Body of pancreas (tissue), 4 donors: ENCODE measurements around the gene CES5A. TPM values are rescaled to one million over a fixed set of nuclear protein-coding genes. Genes with fewer than 3 reads are reported as not detected.
"Not testable (repeated sequence)": the region's sequence is repeated elsewhere in the genome, so short reads cannot be mapped to it uniquely, and the experiment has no call there.

ENCODE experiments used
- ATAC-seq: fragments of 150-250 bp; one replicate; pipeline ENCODE4 v1.9.1; 2016
- DNase-seq, 4 donors: peaks; one replicate each; pipeline ENCODE4 v3.0.0-alpha.2; 2019
- H3K27ac ChIP-seq, 4 donors: fragments of 200-600 bp; sonication (generic); 1 replicate in 3 of 4; 2 replicates in 1 of 4; pipeline versions ENCODE4 v1.5.1 to v1.6.1; 2016 to 2019; ENCODE audit warnings: mild to moderate bottlenecking in 1 of 4, mixed read lengths in 1 of 4, moderate library complexity in 1 of 4
- H3K27me3 ChIP-seq, 2 donors: fragments of 200-600 bp; sonication (generic); one replicate each; pipeline ENCODE4 v1.6.0; 2016; ENCODE audit warnings: mild to moderate bottlenecking in 1 of 2
- H3K36me3 ChIP-seq, 2 donors: fragments of 200-600 bp; sonication (generic); replicated peaks in 1 of 2; 2 replicates each; pipeline ENCODE4 v1.5.1; 2016; ENCODE audit warnings: low read depth in 2 of 2; ENCODE audit not compliant: insufficient read depth in 1 of 2
- H3K4me1 ChIP-seq: fragments of 200-600 bp; sonication (generic); one replicate; pipeline ENCODE4 v1.6.0; 2016
- H3K4me3 ChIP-seq, 2 donors: fragments of 200-600 bp; sonication (generic); 1 replicate in 1 of 2; 2 replicates in 1 of 2; pipeline ENCODE4 v1.5.1; 2016 to 2019
- H3K9me3 ChIP-seq, 3 donors: fragments of 200-600 bp; sonication (generic); 1 replicate in 2 of 3; 2 replicates in 1 of 3; pipeline ENCODE4 v1.5.1; 2016
- CTCF ChIP-seq, 7 experiments: fragments of 450-650 bp in 4 of 7; fragments of 200-600 bp in 3 of 7; sonication (generic) in 3 of 7; IDR thresholded peaks; one replicate each; pipeline ENCODE4 v1.5.1; 2016 to 2019; ENCODE audit warnings: antibody characterized with exemption in 7 of 7
- POLR2A ChIP-seq, 3 donors: fragments of 450-650 bp; IDR thresholded peaks; one replicate each; pipeline ENCODE4 v1.6.1; 2016; ENCODE audit warnings: antibody characterized with exemption in 3 of 3, mild to moderate bottlenecking in 2 of 3
- WGBS, 2 donors: methylation state at CpG; one replicate each; pipeline ENCODE4 v1.1.5; 2017; 5-methylcytosine and 5-hydroxymethylcytosine counted together
- intact Hi-C: fragments of 100-400 bp; cut with DNase I; formaldehyde crosslinking; loops from one replicate; pipeline ENCODE4 v1.15.1; 2023
- total RNA-seq, 2 donors: library from RNA; depleted of rRNA; stranded (reverse); fragments of >200 nt; gene quantifications; one replicate each; pipeline ENCODE4 v1.1.0, GENCODE V29; 2016

Gene CES5A
- total RNA-seq, 2 donors from 2014 or later: not detected

- WGBS, 2 donors: 41 to 50% methylated on average over 6 of the region's 6 CpGs
- H3K27ac ChIP-seq: no peak overlapping the region
- no peak for DNase-seq
- H3K36me3 ChIP-seq: no peaks in the 10 kb centered on the region
- TF ChIP-seq CTCF (IDR thresholded peaks at IDR 0.05) (no peak), POLR2A (IDR thresholded peaks at IDR 0.05) (no peak)
- H3K9me3 ChIP-seq: no peaks in the 10 kb centered on the region
- intact Hi-C loops: no loop called here
- no peak for ATAC-seq
- no peak overlapping the region for H3K4me3 ChIP-seq
- no peaks in the 10 kb centered on the region for H3K4me1 ChIP-seq
- no peaks in the 10 kb centered on the region for H3K27me3 ChIP-seq
These were observed 39.2 kb upstream of the CES5A start for GRCh38 chr16:55914383-55914782.

- Histone ChIP-seq H3K27me3 (no peaks in the 10 kb centered on the region), H3K4me1 (no peaks in the 10 kb centered on the region), H3K4me3 (no peak overlapping the region), H3K27ac (no peak overlapping the region), H3K36me3 (no peaks in the 10 kb centered on the region), H3K9me3 (no peaks in the 10 kb centered on the region)
- DNase-seq (peak in 2 of 4 donors; percentile 16 to 20), ATAC-seq (no peak)
- intact Hi-C loops: no loop called here
- 32 to 40% methylated on average over 2 of the region's 2 CpGs for WGBS, 2 donors
- TF ChIP-seq POLR2A (IDR thresholded peaks at IDR 0.05) (no peak), CTCF (IDR thresholded peaks at IDR 0.05) (no peak)
These were observed 38.5 kb upstream of the CES5A start for GRCh38 chr16:55913716-55914115.

GRCh38 chr16:55913121-55913520, 37.9 kb upstream of the CES5A start:
- DNase-seq, H3K9me3 ChIP-seq, ATAC-seq, intact Hi-C loops, H3K36me3 ChIP-seq, H3K27ac ChIP-seq, H3K4me3 ChIP-seq, H3K4me1 ChIP-seq, H3K27me3 ChIP-seq: not testable (repeated sequence)
- WGBS, 2 donors: 18 to 34% methylated on average over 2 of the region's 2 CpGs

GRCh38 chr16:55912022-55912421, 36.8 kb upstream of the CES5A start:
- Histone ChIP-seq H3K27me3 (no peaks in the 10 kb centered on the region), H3K36me3 (no peaks in the 10 kb centered on the region), H3K27ac (no peak overlapping the region), H3K9me3 (no peaks in the 10 kb centered on the region), H3K4me3 (no peak overlapping the region), H3K4me1 (no peaks in the 10 kb centered on the region)
- DNase-seq (peak in 3 of 4 donors; percentile 20 to 35 (median 29)), ATAC-seq (no peak)
- intact Hi-C loops: no loop called here
- TF ChIP-seq POLR2A (IDR thresholded peaks at IDR 0.05) (no peak), CTCF (IDR thresholded peaks at IDR 0.05) (no peak)
- 65 to 70% methylated on average over 7 to 9 of the region's 9 CpGs for WGBS, 2 donors

GRCh38 chr16:55911616-55912015, 36.4 kb upstream of the CES5A start:
- no peaks in the 10 kb centered on the region for H3K9me3 ChIP-seq
- no peaks in the 10 kb centered on the region for H3K4me1 ChIP-seq
- no peak overlapping the region for H3K4me3 ChIP-seq
- no peaks in the 10 kb centered on the region for H3K27me3 ChIP-seq
- WGBS, 2 donors: 80 to 83% methylated on average over 2 of the region's 2 CpGs
- H3K36me3 ChIP-seq: no peaks in the 10 kb centered on the region
- intact Hi-C loops: no loop called here
- TF ChIP-seq CTCF (IDR thresholded peaks at IDR 0.05) (no peak), POLR2A (IDR thresholded peaks at IDR 0.05) (no peak)
- H3K27ac ChIP-seq: no peak overlapping the region
- ATAC-seq (no peak), DNase-seq (no peak)
